ENCODE measurements around the gene HPSE2.
"Not testable (repeated sequence)": the region's sequence is repeated elsewhere in the genome, so short reads cannot be mapped to it uniquely, and the experiment has no call there.

Gene HPSE2

GRCh38 chr10:99161165-99161564, 74.5 kb downstream of the HPSE2 start:
- no peak for DNase-seq (ENCODE audit: low read depth)

GRCh38 chr10:99143651-99144050, 92.0 kb downstream of the HPSE2 start:
- DNase-seq (ENCODE audit: low read depth): no peak

- no peak for DNase-seq (ENCODE audit: low read depth)
These were observed 92.6 kb downstream of the HPSE2 start for GRCh38 chr10:99143011-99143410.

- DNase-seq (ENCODE audit: low read depth): not testable (repeated sequence)
These were observed 102.8 kb downstream of the HPSE2 start for GRCh38 chr10:99132897-99133296.

GRCh38 chr10:99125879-99126278, 109.8 kb downstream of the HPSE2 start:
- DNase-seq (ENCODE audit: low read depth): no peak

GRCh38 chr10:99124376-99124775, 111.3 kb downstream of the HPSE2 start:
- DNase-seq (ENCODE audit: low read depth): no peak

GRCh38 chr10:99123851-99124250, 111.8 kb downstream of the HPSE2 start:
- DNase-seq (ENCODE audit: low read depth): no peak

GRCh38 chr10:99123336-99123735, 112.3 kb downstream of the HPSE2 start:
- no peak for DNase-seq (ENCODE audit: low read depth)

- no peak for DNase-seq (ENCODE audit: low read depth)
These were observed 116.3 kb downstream of the HPSE2 start for GRCh38 chr10:99119258-99119748.

GRCh38 chr10:99115703-99116102, 119.9 kb downstream of the HPSE2 start:
- no peak for DNase-seq (ENCODE audit: low read depth)

- no peak for DNase-seq (ENCODE audit: low read depth)
These were observed 150.3 kb downstream of the HPSE2 start for GRCh38 chr10:99085358-99085757.

GRCh38 chr10:99084161-99084560, 151.5 kb downstream of the HPSE2 start:
- no peak for DNase-seq (ENCODE audit: low read depth)

GRCh38 chr10:99080275-99080945, 155.2 kb downstream of the HPSE2 start:
- DNase-seq (ENCODE audit: low read depth): no peak

- no peak for DNase-seq (ENCODE audit: low read depth)
These were observed 173.1 kb downstream of the HPSE2 start for GRCh38 chr10:99062591-99062990.

GRCh38 chr10:99058762-99059161, 176.9 kb downstream of the HPSE2 start:
- DNase-seq (ENCODE audit: low read depth): no peak

GRCh38 chr10:99057936-99058690, 177.5 kb downstream of the HPSE2 start:
- no peak for DNase-seq (ENCODE audit: low read depth)

GRCh38 chr10:99045671-99046070, 190.0 kb downstream of the HPSE2 start:
- DNase-seq (ENCODE audit: low read depth): no peak

- DNase-seq (ENCODE audit: low read depth): no peak
These were observed 193.4 kb downstream of the HPSE2 start for GRCh38 chr10:99042051-99042771.

GRCh38 chr10:99041468-99041867, 194.2 kb downstream of the HPSE2 start:
- no peak for DNase-seq (ENCODE audit: low read depth)

- DNase-seq (ENCODE audit: low read depth): no peak
These were observed 221.8 kb downstream of the HPSE2 start for GRCh38 chr10:99013885-99014284.

GRCh38 chr10:99010286-99010685, 225.4 kb downstream of the HPSE2 start:
- DNase-seq (ENCODE audit: low read depth): no peak

GRCh38 chr10:99008054-99008453, 227.6 kb downstream of the HPSE2 start:
- DNase-seq (ENCODE audit: low read depth): peak; percentile 2

GRCh38 chr10:99007457-99007856, 228.2 kb downstream of the HPSE2 start:
- no peak for DNase-seq (ENCODE audit: low read depth)

Measured in EH (cell line).